Neural crest cell (in vitro differentiated cells): Measurements from ENCODE around the gene BRSK1. TPM values are rescaled to one million over a fixed set of nuclear protein-coding genes. Genes with fewer than 3 reads are reported as not detected.

Experiments used
- DNase-seq: peaks from one replicate; pipeline ENCODE4 v3.0.0; 2021; ENCODE audit warnings: low read depth, mixed read lengths, low spot score
- H3K27ac Mint-ChIP-seq: one replicate; pipeline ENCODE4 v1.8.0; 2021; ENCODE audit warnings: mild to moderate bottlenecking, mixed read lengths; ENCODE audit not compliant: unreplicated experiment
- H3K27me3 Mint-ChIP-seq: 2 replicates; pipeline ENCODE4 v1.8.0; 2021; ENCODE audit warnings: low read depth, mild to moderate bottlenecking, mixed read lengths
- H3K36me3 Mint-ChIP-seq: 2 replicates; pipeline ENCODE4 v1.8.0; 2021; ENCODE audit warnings: low read depth, mild to moderate bottlenecking, mixed read lengths
- H3K4me1 Mint-ChIP-seq: 2 replicates; pipeline ENCODE4 v1.8.0; 2021; ENCODE audit warnings: mixed read lengths
- H3K4me3 Mint-ChIP-seq: one replicate; pipeline ENCODE4 v1.8.0; 2021; ENCODE audit warnings: mild to moderate bottlenecking, mixed read lengths
- H3K9me3 Mint-ChIP-seq: 2 replicates; pipeline ENCODE4 v1.8.0; 2021; ENCODE audit warnings: mixed read lengths
- CTCF ChIP-seq: fragments of 200-600 bp; sonication (generic); conservative IDR thresholded peaks from 2 replicates; pipeline ENCODE4 v1.5.0; 2021; ENCODE audit warnings: antibody characterized with exemption, mild to moderate bottlenecking
- total RNA-seq: library from RNA; stranded (reverse); gene quantifications from 2 replicates; pipeline ENCODE4 v1.2.1, GENCODE V29; 2021

Gene BRSK1
- total RNA-seq, 1 donor from 2014 or later = 50.0 TPM

- no peaks in the 10 kb centered on the region for H3K4me1 Mint-ChIP-seq
- H3K4me3 Mint-ChIP-seq = peak overlapping the region; percentile 5
- no peak for DNase-seq
- no peak overlapping the region for H3K27ac Mint-ChIP-seq
- no peaks in the 10 kb centered on the region for H3K27me3 Mint-ChIP-seq
- TF ChIP-seq CTCF = no peak
- H3K36me3 Mint-ChIP-seq = peaks cover 8% of the 10 kb centered on the region
- no peaks in the 10 kb centered on the region for H3K9me3 Mint-ChIP-seq
Observed at GRCh38 chr19:55272142-55272541, 11.7 kb upstream of the BRSK1 start.

GRCh38 chr19:55273978-55274707 lies 9.7 kb upstream of the BRSK1 start:
- Mint-ChIP-seq H3K9me3 (no peaks in the 10 kb centered on the region), H3K36me3 (peaks cover 6% of the 10 kb centered on the region)

GRCh38 chr19:55275851-55276719 lies 7.7 kb upstream of the BRSK1 start:
- Mint-ChIP-seq H3K36me3 (peaks cover 3% of the 10 kb centered on the region), H3K4me1 (peaks cover 21% of the 10 kb centered on the region), H3K9me3 (no peaks in the 10 kb centered on the region), H3K27ac (peak overlapping the region; percentile 67), H3K27me3 (no peaks in the 10 kb centered on the region), H3K4me3 (peak overlapping the region; percentile 73)
- DNase-seq = no peak
- TF ChIP-seq CTCF = no peak

More at GRCh38 chr19:55273978-55274707, 9.7 kb upstream of the BRSK1 start:
- DNase-seq = no peak
- H3K4me3 Mint-ChIP-seq = no peak overlapping the region
- no peak for TF ChIP-seq CTCF
- H3K27ac Mint-ChIP-seq = no peak overlapping the region
- H3K27me3 Mint-ChIP-seq = no peaks in the 10 kb centered on the region
- H3K4me1 Mint-ChIP-seq = peaks cover 3% of the 10 kb centered on the region

- H3K27ac Mint-ChIP-seq = no peak overlapping the region
Observed at GRCh38 chr19:55276720-55277430, 6.9 kb upstream of the BRSK1 start.

More at GRCh38 chr19:55276720-55277430, 6.9 kb upstream of the BRSK1 start:
- TF ChIP-seq CTCF = no peak
- DNase-seq = no peak
- Mint-ChIP-seq H3K4me3 (peak overlapping the region; percentile 73), H3K36me3 (peaks cover 3% of the 10 kb centered on the region), H3K9me3 (no peaks in the 10 kb centered on the region), H3K27me3 (no peaks in the 10 kb centered on the region), H3K4me1 (peaks cover 26% of the 10 kb centered on the region)
